ENCODE results near the gene HEY2.

DNA sequence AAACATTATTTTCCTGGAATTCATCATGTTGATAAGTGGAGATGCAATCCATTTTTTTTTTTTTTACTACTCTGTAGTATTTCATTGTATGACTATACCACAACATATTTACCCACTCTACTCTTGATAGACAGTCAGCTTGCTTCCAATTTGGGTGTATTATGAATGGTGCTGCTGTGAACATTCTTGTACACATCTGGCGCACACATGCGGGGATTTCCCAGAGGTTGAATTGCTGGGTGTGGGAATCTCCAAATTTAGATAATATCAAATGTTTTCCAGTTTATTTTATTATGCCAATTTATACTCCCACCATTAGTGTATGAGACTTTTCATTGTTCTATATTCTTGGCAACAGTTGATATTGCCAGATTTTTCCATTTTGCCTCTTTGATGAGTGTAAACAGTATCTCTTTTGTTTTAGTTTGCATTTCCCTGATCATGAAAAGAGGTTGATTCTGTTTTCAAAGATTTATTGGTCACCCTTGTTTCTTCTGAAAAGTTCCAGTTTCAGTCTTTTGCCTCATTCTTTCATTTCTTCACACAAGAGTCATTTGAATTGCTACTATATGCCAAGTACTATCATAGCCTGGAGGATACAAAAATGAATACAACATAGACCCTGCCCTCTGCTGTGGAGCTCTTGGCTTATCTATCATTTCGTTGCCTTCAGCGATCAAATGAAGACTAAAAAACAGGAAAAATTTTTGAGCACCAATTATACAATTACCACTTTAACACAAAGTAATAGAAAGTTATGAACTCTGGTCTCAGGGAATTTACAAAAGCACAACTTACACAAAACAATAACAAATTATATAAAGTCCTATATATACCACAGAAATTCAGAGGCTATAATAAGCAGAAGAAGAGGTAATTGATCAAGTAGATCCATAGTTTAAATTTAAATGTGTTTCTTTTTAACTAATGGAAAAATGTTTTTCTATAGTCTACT lies 24.2 kb downstream of the HEY2 start:
- no peak for TF ChIP-seq GATA2 (IDR thresholded peaks at IDR 0.05; ENCODE audit: low read depth, low read length)
- no peak for TF ChIP-seq GATA3 (IDR thresholded peaks at IDR 0.05; ENCODE audit: low read depth, low read length)

All from SH-SY5Y (cell line).